NCI-H446 (cell line): ENCODE measurements around the gene COL10A1.

Source experiments
- DNase-seq, 2 experiments: peaks; one replicate each; lab custom pipeline; 2025; lab: John Stamatoyannopoulos, UW

Gene COL10A1

DNA sequence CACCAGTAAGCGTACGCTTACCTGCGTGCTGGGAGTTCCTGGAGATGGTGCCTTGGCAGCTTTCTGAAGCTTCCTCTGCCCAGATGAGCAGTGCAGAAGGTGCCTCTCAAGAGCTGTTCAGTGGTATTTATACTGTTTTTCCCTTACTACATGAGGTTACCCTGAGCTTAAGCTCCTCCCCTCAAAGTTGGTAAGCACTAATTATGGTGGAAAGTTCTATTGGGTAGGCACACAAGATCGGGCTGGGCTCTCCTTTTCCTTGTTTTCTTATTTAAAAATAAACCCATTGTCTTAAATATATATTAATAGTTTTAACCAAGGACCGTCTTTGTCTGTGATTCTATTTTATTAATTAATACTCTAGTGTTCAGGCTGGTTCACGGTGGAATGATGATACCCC, at the start of gene COL10A1:
Gene COL10A1, minus strand, starts transcription at position 101 of the 400 bp plus-strand sequence. CDS start 640 bp downstream, outside the sequence.
- DNase-seq = no peak

- no peak for DNase-seq
Observed at GRCh38 chr6:116175344-116175743, 49.4 kb upstream of the COL10A1 start.

- no peak for DNase-seq
Observed at GRCh38 chr6:116173928-116174327, 48.0 kb upstream of the COL10A1 start.

DNA sequence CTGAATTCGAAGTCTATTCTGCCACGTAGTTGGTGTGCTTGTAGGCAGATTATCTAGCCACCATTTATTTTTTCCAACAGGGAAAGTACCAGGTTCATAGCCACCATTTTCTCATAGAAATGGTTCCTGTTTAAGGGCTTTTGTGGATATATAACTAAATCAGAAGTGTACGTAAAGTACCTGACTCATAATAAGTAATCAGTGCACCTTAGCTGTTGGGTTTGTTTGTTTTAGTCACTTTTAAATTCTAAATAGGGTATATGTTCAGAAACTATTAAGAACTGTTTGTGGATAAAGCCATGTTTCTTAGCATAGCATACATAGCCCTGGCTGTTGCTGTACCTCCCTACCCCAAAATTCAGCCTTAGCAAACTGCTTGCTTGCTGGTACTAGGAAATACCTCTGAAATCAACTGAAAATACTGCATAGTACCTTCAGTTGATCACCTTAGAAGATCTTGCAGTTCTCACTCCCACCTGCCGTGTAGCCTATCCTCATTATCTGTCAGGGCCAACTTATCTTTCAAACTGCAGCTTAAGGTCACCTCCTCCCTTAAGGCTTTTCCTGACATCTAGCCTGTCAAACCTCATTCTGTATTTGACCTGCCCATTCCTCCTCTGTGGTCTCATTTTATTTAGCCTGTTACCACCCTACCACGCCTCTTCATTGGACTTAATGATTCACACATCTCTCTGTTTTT, 44.6 kb upstream of the COL10A1 start:
- DNase-seq = no peak

DNA sequence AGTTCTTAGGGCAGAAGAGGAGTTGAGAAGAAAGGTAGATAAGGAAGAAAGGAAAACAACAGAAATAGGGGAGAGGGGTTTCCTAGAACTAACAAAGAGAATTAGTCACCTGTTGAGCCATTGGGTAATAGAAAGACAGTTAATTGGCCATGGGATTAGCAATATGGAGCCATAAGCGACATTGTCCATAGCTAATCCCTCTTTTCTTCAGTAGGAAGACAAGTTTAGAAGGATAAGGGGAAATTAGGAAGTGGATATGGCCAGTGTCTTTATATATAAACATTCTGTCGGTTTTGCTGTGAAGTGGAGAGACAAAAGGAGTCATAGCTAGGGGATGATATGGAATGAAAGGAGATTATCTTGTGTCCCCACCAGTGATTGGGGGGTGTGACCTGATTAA, 43.9 kb upstream of the COL10A1 start:
- DNase-seq = no peak

DNA sequence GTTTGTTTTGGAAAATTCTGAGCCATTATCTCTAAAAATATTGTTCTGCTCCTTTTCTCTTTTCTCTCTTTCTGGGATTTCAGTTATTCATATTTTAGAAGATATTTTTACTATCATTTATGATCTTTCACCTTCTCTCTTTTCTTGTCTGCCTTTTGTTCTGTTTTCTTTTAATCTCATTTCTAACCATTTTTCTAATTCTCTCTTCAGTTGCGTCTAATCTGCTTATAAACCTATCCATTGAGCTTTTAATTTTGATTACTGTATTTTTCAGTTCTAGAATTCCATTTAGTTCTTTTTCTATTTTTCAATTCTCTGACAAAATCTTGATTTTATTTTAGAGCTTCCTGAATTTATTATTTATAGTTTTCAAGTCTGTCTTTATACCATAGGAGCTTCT, 42.2 kb upstream of the COL10A1 start:
- no peak for DNase-seq

DNA sequence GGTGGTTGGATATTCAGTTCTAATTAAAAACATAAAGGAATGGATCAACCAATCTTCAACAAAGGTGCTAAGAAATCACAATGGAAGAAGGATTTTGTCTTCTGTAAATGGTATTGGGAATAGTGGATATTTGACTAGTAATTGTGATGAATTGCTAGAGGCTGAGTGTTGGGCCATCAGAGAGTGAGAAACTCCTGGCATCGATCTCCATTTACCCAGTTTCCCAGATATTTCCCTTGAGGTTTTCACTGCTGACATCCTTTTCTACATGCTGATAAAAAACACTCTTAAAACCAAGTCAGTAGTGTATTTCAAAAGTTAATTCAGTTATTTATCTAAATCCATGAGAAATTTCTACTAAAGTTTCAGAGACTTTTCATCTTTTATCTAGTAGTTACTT, 40.4 kb upstream of the COL10A1 start:
- DNase-seq = no peak

DNA sequence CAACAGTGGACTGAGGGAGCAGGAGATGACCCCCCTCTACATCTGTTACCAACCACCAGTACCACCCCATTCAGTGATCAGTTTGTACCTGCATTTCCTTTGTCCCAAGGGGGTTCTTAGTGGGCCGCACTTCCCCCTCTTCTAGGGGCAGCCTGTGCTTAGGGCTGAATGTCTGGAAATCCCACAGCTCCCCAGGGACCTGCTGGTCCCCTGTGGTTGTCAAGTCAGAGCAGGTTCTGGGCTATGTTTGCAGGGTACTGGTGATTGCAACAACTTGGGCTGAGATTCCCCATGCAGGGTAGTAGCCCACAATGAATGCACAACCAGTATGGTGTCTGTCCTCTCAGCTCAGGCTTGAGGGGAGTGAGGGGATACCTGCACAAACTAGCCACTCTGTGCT, 39.7 kb upstream of the COL10A1 start:
- DNase-seq = no peak

DNA sequence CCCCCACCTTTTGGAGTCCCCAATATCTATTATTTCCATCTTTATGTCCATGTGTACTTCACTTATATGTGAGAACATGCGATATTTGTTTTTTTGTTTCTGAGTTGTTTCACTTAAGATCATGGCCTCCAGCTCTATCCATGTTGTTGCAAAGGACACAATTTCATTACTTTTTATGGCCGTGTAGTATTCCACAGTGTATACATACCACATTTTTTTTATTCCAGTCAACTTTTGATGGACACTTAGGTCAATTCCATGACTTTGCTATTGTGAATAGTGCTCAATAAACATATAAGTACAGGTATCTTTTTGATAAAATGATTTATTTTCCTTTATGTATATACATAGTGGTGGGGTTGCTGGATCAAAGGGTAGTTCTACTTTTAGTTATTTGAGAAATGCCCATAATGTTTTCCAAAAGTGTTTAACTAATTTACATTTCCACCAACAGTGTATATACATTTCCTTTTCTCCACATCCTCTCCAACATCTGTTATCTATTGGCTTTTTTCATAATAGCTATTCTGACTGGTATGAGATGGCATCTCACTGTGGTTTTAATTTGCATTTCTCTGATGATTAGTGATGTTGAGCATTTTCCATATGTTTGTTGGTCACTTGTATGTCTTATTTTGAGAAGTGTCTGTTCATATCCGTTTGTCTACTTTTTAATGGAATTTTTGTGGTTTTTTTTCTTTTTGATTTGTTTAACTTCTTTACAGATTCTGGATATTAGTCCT, 34.0 kb upstream of the COL10A1 start:
- no peak for DNase-seq

- DNase-seq = no peak
Observed at GRCh38 chr6:116158641-116159040, 32.7 kb upstream of the COL10A1 start.

GRCh38 chr6:116157391-116157790, 31.5 kb upstream of the COL10A1 start:
- no peak for DNase-seq

DNA sequence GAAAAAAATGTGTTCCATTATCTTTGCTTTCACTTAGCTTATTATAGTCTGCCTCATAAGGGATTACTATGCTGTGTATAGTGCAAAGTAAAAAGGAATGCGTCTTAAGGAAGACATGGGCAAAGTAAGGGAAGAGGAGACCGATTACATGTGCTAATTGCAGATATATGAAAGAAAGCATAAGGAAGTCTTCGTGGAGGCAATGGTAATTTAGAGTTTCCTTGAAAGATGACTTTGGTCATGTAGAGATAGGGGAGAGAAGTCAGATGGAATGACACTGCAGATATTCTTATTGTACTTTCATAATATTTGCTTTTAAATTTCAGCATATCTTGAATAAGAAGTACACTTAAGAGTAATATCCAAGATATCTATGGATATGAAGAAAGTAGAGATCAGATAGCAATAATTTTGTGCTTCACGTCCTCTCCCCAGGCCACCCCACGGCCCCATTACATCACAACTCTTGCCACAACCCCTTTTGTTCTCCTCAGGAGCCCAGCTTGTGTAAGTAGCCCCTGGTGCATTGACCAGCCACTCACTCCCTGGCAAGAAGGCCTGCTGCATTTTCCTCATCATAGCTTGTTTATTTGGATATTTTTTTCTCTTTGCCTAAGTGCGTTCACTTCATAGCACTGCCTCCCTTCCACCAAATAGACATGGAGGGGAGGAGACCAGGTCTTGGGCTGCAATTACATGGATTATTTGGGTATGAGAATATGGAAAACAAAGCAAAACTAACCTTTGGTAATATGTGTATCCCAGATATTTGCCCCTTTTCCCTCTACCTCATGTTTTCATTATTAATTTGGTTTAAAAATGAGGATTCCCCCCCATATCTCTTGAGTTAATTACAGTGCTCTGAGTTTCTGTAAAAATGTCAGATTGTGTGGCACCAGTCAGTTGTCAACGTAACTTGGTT, 30.7 kb upstream of the COL10A1 start:
- DNase-seq = no peak

DNA sequence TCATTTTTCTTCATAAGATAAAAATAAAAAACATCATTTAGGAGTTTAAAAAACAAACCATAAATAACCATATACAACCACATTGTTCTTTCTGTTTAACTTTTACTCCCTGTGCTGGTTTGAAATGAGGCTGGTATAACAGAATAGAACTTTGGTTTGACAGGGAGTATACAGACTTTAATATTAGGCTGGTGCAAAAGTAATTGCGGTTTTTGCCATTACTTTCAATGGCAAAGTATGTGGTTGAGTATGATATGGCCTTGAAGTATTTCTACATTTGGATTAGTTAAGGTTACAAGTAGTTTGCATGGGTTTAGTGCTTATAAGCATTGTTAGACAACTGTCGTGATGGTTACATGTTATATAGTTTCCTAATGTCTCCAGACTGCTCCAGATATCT, 29.0 kb upstream of the COL10A1 start:
- DNase-seq = no peak

DNA sequence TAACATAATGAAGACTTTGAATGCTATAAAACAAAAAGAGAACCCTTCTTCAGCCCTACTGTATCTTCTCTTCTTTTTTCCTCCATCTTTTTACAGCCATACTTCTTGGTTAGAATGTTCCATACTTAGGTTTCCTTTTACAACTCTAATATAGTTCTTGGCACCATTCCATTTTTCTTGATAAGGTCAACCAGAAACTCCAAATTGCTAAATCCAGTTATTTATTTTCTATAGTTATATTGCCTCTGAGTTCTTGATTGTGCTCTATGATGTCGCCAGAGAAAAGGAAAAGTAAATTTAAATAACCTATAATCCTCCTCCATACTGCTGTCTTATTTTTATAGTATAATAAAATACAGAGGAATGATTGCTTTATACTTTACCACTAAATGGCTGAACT, 26.7 kb upstream of the COL10A1 start:
- DNase-seq = no peak

- no peak for DNase-seq
Observed at GRCh38 chr6:116145803-116146675, 20.1 kb upstream of the COL10A1 start.

DNA sequence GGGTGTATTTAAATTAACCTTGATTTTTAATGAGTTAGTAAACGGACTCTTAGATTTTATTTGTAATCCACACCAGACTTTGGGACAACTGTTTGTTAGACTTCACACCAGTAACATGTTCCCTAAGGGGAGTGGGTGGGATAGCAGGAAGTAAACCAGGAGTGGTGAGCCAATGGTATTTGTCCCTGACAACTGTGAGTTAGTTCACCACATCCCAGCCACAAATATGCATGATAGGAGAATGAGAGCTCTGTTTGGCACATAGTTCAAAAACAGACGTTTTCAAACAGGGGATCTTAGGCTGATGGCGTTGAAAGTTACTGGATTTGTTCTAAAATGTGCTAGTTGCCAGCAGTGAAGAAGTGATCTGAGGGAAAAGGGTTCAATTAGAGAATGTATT, 18.7 kb upstream of the COL10A1 start:
- DNase-seq = no peak

- no peak for DNase-seq
Observed at GRCh38 chr6:116139917-116140316, 14.0 kb upstream of the COL10A1 start.

GRCh38 chr6:116136933-116137340, 11.0 kb upstream of the COL10A1 start:
- DNase-seq = no peak

GRCh38 chr6:116136373-116136772, 10.4 kb upstream of the COL10A1 start:
- no peak for DNase-seq

DNA sequence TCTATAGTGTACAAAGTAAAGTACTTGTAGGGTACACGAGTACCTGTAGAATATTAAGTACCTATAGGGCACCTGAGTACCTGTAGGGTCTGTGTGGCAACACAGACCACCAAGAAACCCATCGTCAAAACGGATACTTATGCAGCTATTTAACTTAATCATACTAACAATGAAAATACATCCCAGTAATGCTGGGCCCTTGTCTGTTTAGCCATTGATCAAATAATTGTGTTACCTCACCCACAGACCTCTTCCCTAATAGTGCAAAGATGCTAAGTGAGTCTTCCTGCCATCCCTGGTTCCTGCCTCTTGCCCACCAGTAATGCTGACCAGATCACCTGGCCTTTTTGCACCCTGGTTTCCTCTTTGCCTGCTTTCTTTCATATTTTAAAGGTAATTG, 7.5 kb upstream of the COL10A1 start:
- no peak for DNase-seq

DNA sequence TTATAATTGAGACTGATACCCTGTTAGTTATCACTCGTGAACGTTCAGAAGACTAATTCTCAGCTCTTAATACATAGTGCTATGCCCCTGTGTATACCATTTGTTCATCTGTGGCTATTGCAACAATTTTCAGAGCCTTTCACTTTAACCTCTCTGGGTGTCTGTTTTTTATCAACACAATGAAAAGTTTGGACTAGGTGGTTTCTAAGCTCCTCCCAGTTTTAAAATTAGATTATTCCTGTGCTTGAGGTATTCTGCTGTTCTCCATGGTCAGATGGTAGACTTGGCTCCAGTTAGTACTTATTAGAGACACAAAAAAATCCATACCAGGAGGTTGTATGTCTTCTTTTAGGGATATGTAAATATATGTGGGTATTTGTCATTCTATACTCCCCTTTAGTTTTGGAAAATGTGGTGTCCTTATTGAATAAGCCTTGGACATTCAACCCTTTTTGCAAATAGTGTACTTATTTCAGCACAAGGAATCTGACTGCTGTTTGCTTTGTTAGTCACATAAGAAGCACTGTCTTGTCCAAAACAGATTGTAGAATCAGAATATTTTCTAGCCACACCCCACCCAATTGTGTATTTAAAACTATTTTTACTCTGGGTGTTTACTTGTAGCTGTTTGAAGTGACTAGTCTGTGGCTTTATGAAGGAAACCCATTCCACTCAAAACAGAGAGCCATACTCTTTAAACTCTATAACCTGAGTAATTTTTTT, 2.0 kb upstream of the COL10A1 start:
- no peak for DNase-seq
